NB4 (cell line): ENCODE data around the gene FZR1.

Experiments
- POLR2A ChIP-seq: IDR thresholded peaks from 2 replicates; pipeline ENCODE4 v1.6.1; 2011; ENCODE audit warnings: mild to moderate bottlenecking; ENCODE audit not compliant: insufficient read length; ENCODE audit errors: extremely low read depth
- TF ChIP-seq, protein P1 (sequence below): IDR thresholded peaks from one replicate; pipeline ENCODE4 v1.5.1; 2012; ENCODE audit warnings: low read depth, low read length
- TF ChIP-seq, protein P2 (sequence below): IDR thresholded peaks from 2 replicates; pipeline ENCODE4 v1.6.1; 2011; ENCODE audit warnings: low read depth, low read length

DNA sequence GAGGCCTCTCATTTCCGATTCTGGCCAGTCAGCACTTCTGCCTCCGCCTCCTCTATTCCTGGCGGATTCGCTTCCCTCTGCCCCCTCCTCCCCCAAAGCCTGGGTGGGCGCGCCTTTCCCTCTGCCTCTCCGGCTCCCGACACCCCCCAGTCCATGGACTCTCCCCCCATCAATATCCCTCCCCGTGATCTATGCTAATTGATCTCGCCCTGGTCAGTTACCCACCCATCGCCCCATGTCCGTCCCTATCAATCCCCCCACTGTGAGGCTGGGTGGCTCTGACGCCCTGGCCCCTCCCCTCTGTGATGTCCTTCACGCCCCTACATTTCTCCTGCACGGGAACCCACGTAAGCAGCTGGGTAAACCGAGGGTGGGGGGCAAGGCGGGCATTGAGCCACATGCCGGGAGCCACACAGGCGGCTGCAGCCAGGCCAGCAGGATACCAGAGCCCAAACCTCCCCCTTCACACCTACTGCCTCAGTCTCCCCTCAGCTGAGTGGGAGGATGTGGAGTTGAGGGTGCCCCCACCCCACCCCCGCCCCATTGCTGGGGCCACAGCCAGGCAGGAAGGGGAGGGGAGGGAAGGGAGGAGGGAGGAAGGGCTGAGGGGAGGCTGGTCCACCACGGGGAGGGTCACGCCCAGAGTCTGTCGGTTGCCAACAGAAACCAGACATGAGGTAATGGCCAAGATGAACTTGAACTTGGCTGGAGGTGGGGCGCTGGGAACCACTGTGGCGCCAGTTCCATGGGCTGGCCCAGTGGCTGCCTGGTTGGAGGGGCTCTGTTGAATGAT is 46.8 kb upstream of the FZR1 start:
- TF ChIP-seq POLR2A, result no peak
- TF ChIP-seq, protein P1, sequence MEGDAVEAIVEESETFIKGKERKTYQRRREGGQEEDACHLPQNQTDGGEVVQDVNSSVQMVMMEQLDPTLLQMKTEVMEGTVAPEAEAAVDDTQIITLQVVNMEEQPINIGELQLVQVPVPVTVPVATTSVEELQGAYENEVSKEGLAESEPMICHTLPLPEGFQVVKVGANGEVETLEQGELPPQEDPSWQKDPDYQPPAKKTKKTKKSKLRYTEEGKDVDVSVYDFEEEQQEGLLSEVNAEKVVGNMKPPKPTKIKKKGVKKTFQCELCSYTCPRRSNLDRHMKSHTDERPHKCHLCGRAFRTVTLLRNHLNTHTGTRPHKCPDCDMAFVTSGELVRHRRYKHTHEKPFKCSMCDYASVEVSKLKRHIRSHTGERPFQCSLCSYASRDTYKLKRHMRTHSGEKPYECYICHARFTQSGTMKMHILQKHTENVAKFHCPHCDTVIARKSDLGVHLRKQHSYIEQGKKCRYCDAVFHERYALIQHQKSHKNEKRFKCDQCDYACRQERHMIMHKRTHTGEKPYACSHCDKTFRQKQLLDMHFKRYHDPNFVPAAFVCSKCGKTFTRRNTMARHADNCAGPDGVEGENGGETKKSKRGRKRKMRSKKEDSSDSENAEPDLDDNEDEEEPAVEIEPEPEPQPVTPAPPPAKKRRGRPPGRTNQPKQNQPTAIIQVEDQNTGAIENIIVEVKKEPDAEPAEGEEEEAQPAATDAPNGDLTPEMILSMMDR, result no peak
- TF ChIP-seq, protein P2, sequence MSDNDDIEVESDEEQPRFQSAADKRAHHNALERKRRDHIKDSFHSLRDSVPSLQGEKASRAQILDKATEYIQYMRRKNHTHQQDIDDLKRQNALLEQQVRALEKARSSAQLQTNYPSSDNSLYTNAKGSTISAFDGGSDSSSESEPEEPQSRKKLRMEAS, result no peak
